ENCODE data around the gene KCNB1.

DNA sequence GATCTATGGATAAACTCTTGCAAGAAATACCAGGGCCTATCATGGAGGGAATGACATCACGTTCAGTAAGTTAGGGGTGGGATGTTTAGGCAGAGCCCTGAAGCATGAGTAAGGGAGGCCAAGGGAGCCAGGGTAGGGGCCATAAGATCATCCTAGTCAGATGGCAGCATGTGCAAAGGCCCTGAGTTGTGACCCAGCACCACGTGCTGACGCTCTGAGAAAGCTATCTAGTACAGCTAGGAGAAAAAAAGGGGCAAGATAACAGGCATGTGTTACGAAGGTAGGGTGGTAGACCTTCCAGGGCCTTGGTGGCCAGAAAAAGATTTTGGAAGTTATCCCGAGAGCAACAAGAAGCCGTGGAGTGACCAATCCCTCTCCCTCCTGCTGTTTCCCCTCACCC, 22.3 kb downstream of the KCNB1 start:
- TF ChIP-seq POLR2AphosphoS5 (IDR thresholded peaks at IDR 0.05; ENCODE audit: low read depth) (no peak), SPI1 (IDR thresholded peaks at IDR 0.05; ENCODE audit: borderline replicate concordance, low read depth) (no peak)
- TF ChIP-seq, protein P1, sequence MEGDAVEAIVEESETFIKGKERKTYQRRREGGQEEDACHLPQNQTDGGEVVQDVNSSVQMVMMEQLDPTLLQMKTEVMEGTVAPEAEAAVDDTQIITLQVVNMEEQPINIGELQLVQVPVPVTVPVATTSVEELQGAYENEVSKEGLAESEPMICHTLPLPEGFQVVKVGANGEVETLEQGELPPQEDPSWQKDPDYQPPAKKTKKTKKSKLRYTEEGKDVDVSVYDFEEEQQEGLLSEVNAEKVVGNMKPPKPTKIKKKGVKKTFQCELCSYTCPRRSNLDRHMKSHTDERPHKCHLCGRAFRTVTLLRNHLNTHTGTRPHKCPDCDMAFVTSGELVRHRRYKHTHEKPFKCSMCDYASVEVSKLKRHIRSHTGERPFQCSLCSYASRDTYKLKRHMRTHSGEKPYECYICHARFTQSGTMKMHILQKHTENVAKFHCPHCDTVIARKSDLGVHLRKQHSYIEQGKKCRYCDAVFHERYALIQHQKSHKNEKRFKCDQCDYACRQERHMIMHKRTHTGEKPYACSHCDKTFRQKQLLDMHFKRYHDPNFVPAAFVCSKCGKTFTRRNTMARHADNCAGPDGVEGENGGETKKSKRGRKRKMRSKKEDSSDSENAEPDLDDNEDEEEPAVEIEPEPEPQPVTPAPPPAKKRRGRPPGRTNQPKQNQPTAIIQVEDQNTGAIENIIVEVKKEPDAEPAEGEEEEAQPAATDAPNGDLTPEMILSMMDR (IDR thresholded peaks at IDR 0.05; ENCODE audit: insufficient read depth, low read length) = no peak

Measured in HL-60 (cell line).